ENCODE results near the gene TEX22.
A peak's percentile ranks its signal among the peaks of the same experiment; 100 is the strongest.
"Not testable (repeated sequence)": the region's sequence is repeated elsewhere in the genome, so short reads cannot be mapped to it uniquely, and the experiment has no call there.

The TEX22 gene, protein sequence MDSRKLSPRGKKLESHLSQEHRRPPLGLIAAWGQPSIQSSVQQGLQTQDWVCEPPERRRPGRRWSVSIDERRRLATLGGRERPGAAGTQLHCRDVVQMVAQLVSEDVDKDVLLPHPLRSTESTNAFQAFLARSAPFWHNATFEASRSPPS

DNA sequence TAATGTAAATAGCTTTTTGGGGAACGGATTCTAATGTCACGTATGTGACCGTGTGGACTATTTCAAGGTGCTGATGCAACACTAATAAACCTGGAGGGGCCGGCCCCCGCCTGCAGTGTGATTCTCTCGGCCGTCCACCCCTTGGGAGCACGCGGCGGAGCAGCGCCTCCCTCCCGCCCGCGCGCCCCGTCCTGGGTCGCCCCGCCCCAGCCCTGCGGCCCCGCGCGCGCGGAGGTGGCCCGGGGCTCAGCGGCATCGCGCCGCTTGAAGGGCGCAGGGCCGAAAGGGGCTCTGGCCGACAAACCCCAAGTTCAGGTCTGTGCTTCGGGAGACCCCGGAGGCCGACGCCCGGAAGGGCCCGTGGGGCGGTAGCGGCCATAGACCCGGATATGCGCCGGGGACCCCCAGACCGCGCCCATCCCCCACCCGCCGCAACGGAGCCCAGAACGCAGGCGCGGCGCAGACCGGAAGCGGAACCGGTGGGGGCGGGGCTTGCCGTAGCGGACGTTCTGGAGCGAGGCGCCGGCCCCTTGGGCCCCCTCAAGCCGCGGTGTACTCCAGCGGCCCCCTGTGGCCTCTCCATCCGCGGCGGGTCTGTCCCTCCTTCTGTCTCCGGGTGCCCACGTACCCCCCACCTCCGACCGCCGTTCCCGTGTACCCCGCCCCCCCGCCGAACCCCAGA is at the start of gene TEX22:
TSS of gene TEX22 (plus strand) at position 495 of the 682 bp plus-strand sequence. CDS start 803 bp downstream, outside the sequence.
- peak; percentile 93 for DNase-seq (ENCODE audit: low read depth, low spot score)

DNA sequence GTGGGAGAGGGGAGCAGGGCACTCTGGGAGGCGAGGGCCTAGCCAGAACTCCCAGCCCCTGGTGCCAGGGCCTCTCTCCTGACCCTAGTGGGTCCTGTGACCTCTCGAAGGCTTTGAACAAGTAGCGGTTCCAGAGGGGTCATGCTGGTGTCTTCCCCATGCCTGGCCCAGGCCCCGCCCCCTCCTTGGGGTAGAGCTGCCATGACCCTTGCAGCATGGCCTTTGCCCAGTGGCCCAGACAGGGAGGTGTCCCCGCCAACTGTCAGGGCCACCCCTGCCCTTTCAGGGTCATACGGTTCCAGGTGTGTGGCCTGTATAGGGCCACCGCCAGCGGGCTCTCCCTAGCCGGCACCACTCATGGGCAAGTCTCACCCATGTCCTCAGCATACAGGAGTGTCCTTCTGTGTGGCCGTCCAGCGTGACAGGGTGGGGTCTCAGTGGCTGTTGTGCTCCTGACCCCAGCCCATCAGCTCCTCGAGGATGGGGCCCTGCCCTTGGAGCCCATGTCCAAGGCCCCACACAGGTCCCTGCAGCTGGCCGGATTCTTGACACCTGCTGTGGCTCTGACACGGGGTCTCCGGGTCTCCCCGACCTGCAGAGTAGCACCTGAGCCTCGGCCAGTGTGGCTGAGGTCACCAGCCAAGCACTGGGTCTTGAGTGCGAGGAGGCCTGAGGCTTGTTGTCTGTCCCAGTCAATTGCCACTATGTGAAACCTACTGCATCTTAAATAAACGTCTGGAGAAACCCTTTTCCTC is 49.2 kb upstream of the TEX22 start:
- DNase-seq (ENCODE audit: low read depth, low spot score): no peak

DNA sequence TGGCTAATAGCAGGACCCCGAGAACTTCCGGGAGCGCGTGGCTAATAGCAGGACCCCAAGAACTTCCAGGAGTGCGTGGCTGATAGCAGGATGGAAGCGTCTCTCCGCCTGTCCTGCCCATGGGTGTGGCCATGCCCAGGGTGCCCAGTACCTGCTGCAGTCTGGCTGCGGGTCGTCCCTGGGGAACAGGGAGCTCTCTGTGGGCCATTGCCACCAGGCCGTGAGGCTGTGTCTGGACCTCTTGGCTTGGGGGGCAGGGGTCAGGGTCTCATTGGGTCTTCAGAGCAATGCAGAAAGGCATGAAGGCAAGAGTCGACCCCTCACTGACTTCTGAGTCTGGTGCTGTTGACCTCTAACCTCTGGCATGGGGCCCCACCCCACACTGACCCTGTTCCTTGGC is 48.3 kb upstream of the TEX22 start:
- no peak for DNase-seq (ENCODE audit: low read depth, low spot score)

DNA sequence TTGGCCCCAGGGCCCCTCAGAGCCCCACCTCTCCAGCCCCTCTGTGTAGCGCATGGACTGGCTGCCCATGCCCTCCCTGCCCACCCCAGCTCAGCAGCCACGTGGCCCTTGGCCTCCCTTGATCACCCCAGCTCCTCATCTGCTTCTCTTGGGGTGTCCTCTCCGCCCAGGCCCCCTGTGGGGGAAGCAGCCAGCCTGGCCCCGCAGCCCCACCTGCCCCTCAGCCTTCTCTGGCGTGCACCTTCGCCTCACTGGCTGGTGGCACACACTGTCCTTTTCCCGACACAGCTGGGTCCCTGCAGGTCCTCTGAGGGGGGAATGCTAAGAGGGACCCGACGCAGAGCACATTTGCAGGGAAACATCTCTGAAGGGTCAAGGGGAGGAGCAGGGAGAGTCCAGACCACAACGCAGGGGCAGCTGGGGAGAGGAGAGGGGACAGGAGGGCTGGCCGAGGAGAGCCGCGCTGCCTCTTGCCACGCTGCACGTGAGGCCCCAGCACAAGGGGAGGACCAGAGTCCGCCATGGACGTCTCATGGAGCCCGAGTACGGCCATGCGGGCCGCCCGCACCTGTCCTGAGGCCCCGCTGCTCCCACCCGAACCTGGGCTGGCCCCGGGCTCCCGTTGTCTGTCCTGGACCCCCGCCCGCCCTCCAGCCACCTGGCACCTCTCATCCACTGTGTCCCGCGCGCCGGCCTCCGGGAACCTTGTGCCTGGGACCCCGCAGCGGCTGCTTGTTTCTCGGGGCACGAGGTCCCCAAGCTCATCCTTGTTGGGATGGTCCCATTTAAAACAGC is 47.7 kb upstream of the TEX22 start:
- DNase-seq (ENCODE audit: low read depth, low spot score): no peak

DNA sequence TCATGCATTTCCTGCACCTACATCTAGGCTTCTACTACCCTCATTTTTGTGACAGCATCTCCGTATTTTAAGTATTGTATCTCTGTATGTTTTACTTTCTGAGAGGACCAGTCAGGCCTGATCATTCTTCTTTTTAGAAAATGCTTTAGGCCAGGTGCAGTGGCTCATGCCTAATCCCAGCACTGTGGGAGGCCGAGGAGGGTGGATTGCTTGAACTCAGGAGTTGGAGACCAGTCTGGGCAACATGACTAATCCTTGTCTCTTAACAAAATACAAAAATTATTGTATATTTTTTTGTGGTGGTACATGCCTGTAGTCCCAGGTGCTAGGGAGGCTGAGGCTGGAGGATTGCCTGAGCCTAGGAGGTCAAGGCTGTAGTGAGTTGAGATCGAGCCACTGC is 46.9 kb upstream of the TEX22 start:
- no peak for DNase-seq (ENCODE audit: low read depth, low spot score)

DNA sequence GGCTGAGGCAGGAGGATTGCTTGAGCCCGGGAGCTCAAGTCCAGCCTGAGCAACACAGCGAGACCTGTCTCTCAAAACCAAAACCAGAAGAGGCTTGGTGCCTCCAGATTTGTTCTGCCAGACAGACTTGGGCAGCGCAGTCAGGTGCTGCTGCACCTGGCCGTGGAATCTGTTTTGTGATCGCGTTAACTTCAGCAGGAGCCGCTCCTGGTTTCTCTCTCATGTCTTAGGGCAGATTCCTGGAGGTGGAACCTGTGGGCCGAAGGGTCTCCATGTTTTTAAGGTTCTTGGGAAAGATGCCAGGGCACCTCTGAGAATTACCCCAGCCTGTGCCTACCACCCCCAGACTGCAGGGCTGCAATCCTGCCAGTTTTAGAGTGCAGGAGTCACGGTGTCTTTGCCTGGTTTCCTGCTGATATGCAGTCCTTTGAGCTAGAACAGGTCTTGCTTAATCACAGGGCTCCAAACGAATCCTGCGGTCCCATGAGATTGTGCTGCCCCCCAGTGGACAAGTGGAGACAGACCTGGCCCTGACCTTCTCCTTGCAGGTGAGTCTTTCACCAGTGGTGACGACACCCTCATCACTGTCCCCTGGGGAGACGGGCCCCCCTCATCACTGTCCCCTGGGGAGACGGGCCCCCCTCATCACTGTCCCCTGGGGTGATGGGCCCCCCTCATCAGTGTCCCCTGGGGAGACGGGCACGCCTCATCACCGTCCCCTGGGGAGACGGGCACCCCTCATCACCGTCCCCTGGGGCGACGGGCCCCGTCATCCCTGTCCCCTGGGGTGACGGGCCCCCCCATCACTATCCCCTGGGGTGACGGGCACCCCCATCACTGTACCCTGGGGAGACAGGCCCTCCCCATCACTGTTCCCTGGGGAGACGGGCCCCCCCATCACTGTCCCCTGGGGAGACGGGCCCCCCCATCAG is 46.2 kb upstream of the TEX22 start:
- DNase-seq (ENCODE audit: low read depth, low spot score): peak; percentile 91

DNA sequence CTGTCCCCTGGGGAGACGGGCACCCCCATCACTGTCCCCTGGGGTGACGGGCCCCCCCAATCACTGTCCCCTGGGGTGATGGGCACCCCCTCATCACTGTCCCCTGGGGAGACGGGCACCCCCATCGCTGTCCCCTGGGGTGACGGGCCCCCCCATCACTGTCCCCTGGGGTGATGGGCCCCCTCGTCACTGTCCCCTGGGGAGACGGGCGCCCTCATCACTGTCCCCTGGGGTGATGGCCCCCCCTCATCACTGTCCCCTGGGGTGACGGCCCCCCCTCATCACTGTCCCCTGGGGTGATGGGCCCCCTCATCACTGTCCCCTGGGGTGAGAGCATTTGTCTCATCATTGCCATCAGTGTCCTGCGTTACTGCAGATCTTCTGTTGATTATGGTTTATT is 45.2 kb upstream of the TEX22 start:
- DNase-seq (ENCODE audit: low read depth, low spot score): no peak

DNA sequence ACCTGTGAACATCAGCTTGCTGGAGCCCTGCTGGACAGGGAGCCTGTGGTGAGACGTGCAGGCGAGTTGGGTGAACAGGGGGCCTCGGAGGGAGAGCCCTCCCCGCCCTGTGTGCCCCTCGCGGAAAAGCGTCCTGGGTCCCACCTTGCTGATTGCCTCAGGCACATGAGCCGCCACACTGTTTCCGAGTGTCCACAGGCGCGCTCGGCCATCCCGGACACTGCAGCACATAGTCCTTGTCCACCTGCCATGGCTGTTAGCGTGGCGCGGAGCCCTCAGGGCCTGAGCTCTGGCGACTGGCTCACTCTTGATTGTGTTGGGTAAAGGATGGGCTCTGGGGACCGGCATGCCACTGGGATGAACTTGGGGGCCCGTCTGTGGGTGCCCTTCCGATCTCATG is 43.8 kb upstream of the TEX22 start:
- DNase-seq (ENCODE audit: low read depth, low spot score): no peak

DNA sequence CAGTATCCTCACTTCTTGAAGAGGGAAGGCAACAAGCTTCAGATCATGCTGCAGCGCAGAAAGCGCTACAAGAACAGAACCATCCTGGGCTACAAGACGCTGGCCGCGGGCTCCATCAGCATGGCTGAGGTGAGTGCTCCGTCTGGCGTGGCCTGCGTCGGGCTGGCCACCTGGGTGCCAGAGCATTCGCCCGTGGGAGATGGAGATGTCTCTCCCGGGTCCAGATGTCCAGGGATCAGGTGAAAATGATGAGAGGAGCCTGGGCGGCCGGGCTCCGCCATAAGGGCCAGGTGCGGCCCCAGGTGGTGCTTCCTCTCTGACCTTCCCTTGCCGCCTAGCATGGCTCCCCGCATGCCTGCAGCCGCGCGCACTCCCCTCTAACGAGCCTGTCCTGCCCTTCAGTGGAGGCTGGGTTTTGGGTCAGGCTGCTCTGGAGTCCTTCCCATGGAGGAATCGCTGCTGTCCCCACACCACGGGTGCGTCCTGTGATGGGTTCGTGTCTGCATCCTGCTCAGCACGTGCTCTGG is 43.2 kb upstream of the TEX22 start:
- no peak for DNase-seq (ENCODE audit: low read depth, low spot score)

DNA sequence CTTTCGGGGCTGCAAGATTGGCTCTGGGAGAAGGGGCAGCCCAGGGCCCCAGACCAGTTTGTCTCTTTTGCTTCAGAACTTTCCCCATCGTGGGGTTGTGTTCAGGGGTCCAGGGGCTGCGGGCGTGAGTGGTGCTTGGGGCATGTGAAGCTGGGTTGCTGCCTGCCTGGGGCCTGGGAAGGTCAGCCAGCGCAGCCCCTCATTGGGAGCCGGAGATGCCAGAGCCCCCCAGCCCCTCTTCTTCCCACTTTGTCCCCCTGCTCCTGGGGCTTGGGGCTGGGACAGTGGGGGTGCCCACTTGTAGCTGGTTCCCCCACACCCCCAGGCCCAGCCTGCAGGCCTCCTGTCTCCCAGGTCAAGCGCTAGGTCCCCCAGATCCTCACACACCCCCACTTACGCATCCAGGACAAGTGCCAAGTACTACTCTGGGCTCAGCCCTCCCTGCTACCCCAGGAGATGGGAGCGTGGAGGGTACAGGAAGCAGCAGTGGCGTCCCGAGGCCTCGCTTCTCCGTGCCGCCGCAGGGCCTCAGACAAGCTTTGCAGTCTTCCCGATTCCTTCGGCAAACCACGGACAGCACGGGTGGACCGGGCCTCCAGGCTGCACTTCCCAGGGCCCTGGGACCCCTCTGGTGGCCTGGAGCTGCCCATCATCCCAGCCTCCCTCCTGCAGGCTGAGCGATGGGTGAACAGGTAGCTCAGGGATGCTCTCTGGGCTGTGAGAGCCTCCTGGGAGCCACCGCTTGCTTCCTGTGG is 42.3 kb upstream of the TEX22 start:
- DNase-seq (ENCODE audit: low read depth, low spot score): no peak

DNA sequence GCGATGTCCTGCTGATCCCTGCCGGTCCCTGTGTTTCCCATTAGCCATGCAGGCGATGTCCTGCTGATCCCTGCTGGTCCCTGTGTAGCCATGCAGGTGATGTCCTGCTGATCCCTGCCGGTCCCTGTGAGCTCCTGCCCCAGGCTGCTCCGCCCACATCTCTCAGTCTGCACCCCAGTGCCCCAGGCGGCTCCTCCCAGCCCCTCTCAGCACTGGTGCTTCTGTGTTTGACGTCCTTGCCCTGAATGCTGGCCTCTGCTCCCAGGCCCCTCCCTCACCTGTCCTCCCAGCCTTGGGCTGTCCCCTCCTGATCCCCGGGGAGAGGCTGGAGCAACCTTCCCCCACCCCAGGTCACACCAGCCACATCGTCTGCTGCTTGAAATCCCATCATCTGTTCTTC is 41.4 kb upstream of the TEX22 start:
- DNase-seq (ENCODE audit: low read depth, low spot score): no peak

DNA sequence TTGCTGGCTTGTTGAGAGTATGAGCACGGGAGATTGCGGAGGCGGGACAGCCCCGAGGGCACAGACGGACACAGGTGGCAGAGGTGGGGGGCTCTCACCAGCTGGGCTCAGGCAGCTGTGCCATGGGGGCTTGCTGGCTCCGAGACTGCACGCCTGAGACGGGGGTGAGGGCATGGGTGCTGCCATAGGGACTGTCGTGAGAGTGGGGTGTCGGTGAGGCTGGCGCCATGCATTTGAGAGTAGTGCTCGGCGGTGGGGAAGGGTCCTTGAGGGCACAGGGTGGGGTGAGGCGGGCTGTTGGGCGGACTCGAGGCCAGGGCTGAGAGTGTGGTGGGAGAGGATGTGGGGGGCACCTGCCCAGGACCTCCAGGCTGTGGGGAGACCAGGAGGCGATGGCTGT is 40.7 kb upstream of the TEX22 start:
- DNase-seq (ENCODE audit: low read depth, low spot score): no peak

DNA sequence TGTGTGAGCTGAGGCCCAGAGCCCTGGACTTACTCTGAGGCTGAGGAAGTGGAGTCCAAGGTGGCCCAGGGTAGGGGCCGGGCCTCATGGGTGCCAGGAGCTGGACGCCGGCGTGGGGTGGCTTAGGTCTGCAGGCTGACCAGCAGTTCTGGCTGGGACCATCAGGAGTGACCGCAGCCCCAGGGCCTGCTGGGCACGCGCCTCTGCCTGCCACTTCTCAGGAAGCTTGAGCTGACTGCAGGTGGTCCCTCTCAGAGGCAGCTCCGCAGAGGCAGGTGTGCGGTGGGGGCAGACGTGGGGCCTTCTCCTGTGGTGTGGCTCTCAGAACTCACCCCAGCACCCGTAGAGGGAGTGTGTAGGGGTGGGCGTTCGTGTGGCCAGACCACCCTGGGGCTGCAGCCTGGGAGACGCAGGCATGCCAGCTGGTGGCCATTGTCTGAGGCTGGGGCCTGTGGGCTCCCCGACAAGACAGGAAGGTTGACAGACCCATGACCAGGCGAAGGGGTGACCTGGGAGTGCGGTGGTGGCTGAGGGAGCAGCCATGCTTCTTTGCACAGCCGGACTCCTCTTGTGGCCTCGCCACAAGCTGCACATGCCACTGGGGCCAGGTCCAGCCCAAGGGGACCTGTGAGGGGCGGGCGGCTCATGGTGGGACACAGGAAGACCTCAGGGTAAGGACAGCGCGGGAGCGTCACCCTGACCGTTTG is 40.0 kb upstream of the TEX22 start:
- no peak for DNase-seq (ENCODE audit: low read depth, low spot score)

DNA sequence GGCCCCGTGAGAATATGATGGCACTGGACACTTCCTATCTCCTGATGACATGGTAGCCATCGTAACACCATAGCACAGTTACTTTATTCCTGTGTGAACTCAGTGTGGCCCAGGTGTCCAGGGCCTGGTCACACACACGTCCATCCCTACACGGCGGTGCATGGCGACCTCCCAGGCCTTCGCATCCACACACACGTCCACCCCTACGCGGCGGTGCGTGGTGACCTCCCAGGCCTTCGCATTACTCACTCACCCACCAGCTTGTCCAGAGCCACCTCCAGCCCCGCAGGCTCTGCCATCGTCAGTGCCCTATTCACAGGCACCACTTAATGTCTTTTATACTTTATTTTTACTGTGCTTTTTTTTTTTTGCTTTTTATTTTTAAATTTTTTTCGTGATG is 39.4 kb upstream of the TEX22 start:
- DNase-seq (ENCODE audit: low read depth, low spot score): no peak

DNA sequence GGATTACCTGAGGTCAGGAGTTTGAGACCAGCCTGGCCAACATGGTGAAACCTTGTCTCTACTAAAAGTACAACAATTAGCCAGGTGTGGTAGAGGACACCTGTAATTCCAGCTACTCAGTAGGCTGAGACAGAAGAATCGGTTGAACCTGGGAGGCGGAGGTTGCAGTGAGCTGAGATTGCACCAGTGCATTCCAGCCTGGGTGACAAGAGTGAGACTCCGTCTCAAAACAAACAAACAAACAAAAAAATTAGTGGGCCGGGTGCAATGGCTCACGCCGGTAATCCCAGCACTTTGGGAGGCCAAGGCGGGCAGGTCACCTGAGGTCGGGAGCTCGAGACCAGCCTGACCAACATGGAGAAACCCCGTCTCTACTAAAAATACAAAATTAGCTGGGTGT is 36.9 kb upstream of the TEX22 start:
- DNase-seq (ENCODE audit: low read depth, low spot score): not testable (repeated sequence)

DNA sequence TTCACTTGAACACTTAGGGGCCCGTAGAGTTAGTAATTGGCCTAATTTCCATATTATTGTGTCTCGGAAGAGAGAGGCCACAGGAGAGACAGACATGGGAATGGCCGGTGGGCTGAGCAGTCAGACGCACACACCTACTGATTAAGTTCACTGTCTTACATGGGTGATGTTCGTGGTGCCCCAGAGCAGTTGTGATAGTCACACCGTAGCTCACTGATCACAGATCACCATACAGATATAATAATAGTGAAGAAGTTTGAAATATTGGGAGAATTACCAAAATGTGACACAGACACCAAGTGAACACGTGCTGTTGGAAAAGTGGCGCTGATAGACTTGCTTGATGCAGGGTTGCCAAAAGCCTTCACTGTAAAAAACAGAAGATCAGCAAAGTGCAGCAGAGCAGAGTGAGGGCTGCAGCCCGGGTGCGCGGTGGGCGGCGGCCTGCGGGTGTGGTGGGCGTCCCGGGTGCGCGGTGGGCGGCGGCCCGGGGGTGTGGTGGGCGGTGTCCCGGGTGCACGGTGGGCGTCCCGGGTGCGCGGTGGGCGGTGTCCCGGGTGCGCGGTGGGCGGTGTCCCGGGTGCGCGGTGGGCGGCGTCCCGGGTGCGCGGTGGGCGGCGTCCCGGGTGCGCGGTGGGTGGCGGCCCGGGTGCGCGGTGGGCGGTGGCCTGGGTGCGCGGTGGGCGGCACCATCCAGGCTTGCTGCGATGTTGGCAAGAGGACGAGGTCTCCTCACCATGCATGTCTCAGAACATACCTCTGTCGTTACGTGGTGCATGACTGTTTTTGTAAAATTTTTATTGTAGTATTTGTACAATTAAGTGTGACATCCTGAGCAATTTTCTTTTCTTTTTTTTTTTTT is 34.3 kb upstream of the TEX22 start:
- DNase-seq (ENCODE audit: low read depth, low spot score): peak; percentile 64

DNA sequence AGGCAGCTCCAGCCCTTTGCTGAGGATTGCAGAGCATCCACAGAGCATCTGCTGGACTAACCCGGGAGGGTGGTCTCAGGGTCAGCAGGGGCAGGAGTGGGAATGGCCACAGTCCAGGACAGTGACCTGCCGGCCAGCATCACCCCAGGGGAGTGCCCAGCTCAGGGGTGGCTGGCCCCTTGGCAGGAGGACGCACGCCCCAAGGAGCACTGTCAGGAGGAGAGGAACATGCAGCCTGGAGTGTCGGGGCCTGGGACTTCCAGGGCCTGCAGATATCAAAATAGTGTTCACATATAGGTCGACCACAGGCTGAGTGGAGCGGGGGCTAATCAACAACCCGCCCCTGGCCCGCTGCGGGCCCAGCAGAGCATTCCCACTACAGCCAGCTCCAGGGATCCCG is 33.2 kb upstream of the TEX22 start:
- no peak for DNase-seq (ENCODE audit: low read depth, low spot score)

DNA sequence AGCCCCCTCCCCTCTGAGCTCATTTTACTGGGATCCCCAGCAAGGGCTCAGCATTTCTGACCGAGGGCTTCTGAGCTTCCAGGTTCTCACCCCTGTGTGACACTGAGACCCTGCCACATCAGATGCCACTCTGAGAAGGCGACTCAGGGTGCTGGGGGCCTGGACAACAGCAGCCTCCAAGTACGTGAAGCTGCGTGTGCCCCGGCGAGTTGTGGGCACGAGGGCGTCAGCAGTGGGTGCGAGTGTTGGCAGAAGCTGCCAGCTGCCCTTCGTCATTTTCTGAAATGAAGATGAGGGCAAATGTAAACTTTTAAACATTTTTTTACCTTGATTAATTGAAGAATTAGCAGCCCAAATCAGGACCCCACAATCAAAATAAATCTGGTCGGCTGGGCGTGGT is 32.7 kb upstream of the TEX22 start:
- no peak for DNase-seq (ENCODE audit: low read depth, low spot score)
